Muscle of leg (tissue), 16 donors: ENCODE measurements around the gene SH2D2A. TPM values are rescaled to one million over a fixed set of nuclear protein-coding genes. Genes with fewer than 3 reads are reported as not detected.

Source experiments
- DNase-seq: peaks from one replicate; pipeline ENCODE4 v3.0.0; 2013
- H3K27ac ChIP-seq: one replicate; pipeline ENCODE4 v1.5.1; 2013; ENCODE audit warnings: mild to moderate bottlenecking, low read length, control low read depth
- H3K27me3 ChIP-seq: one replicate; pipeline ENCODE4 v1.6.1; 2013; ENCODE audit warnings: low read length; ENCODE audit not compliant: control insufficient read depth, insufficient read depth
- H3K36me3 ChIP-seq: one replicate; pipeline ENCODE4 v1.6.1; 2013; ENCODE audit warnings: low read length; ENCODE audit not compliant: control insufficient read depth, insufficient read depth
- H3K4me1 ChIP-seq: one replicate; pipeline ENCODE4 v1.6.1; 2013; ENCODE audit warnings: low read length; ENCODE audit not compliant: control insufficient read depth, insufficient read depth
- H3K4me3 ChIP-seq: one replicate; pipeline ENCODE4 v1.5.1; 2013; ENCODE audit warnings: low read length, control low read depth
- H3K9me3 ChIP-seq: replicated peaks from 2 replicates; pipeline ENCODE4 v1.6.1; 2013; ENCODE audit warnings: low read depth, low read length; ENCODE audit not compliant: control insufficient read depth
- WGBS: methylation state at CpG from one replicate; pipeline ENCODE4 v1.1.5; 2013; ENCODE audit warnings: missing lambda C conversion rate; ENCODE audit not compliant: insufficient coverage; 5-methylcytosine and 5-hydroxymethylcytosine counted together
- long read RNA-seq, 11 donors: transcript quantifications; one replicate each; lab custom pipeline, GENCODE V29; 2026
- polyA plus RNA-seq, 8 donors: library from polyadenylated mRNA; unstranded; fragments of 120-200 nt; gene quantifications; one replicate each; pipeline versions ENCODE4 v1.2.1 to v1.2.3, GENCODE V29; 2013; ENCODE audit warnings: inconsistent platforms in 1 of 8, low replicate concordance in 1 of 8; ENCODE audit not compliant: insufficient read length in 8 of 8, insufficient read depth in 1 of 8
- total RNA-seq: library from RNA; stranded (reverse); fragments of 120-200 nt; gene quantifications from one replicate; pipeline ENCODE4 v1.2.4, GENCODE V29; 2013

The SH2D2A gene
- total RNA-seq = 0.71 TPM
- polyA plus RNA-seq = 1 to 10 TPM in 4 of 8 donors, under 1 TPM in 4; 0.61 to 1.4 (median 0.98) TPM
- long read RNA-seq, donor 1 = 0 reads
- long read RNA-seq, donor 2 = 0 reads
- long read RNA-seq, donor 3 = 0 reads
- long read RNA-seq, donor 4 = 0 reads
- long read RNA-seq, donor 5 = 0 reads
- long read RNA-seq, donor 6 = 0 reads
- long read RNA-seq, donor 7 = 0 reads
- long read RNA-seq, donor 8 = 0 reads
- long read RNA-seq, donor 9, partial matches to known transcripts = 0 of 1 reads
- long read RNA-seq, donor 9, other reads (novel, unspliced or antisense) = 0 of 1 reads
- long read RNA-seq, donor 10 = 0 reads
- long read RNA-seq, donor 11 = 0 reads

DNA sequence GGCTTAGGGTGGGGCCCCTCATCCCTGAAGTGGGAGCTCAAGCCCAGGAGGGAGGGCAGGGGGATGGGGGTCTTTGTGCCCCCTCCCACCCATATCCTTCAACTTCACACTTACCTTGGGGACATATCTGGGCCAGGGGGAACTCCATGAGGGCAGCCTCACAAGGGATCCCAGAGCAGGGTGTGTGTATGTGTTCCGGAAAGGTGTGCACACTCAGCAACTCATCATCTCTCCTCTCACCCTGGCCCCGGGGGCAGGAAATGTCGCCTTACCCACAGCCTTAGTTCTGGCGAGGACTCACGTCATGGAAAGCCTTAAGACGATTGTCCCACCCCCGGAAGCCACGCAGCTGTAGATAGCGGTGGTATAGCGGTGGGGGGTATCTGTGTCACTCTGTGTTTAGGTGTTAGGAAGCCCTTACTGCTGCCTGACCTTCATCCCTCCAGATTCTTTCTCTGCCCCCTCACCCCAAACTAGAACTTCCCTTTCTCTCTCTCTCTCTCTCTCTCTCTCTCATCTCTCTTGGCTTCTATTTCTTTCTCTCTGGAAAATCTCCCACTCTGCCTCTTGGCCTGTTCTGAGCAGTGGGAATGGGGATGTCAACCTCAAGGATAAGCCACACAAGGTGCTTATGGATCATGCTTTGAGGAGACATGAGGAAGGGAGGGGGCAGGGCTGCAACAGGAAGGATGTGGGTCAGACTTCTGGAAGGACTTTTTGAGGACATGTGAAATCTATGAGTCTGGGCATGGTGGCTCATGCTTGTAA, at the start of gene SH2D2A:
Gene SH2D2A, minus strand, starts transcription at position 288 of the 768 bp plus-strand sequence. Its CDS starts 140 bp downstream, at position 148.
- Histone ChIP-seq H3K27ac (peak within 1 kb of the TSS; percentile 23), H3K36me3 (no peaks in the 10 kb centered on the region), H3K4me3 (peak within 1 kb of the TSS; percentile 4), H3K27me3 (peaks cover 23% of the 10 kb centered on the region), H3K4me1 (peaks cover 43% of the 10 kb centered on the region), H3K9me3 (no peaks in the 10 kb centered on the region)
- WGBS = 100% methylated on average over 1 of the region's 10 CpGs
- peak; percentile 77 for DNase-seq

GRCh38 chr1:156865865-156866248, 49.2 kb upstream of the SH2D2A start:
- peaks cover 16% of the 10 kb centered on the region for H3K4me1 ChIP-seq
- no peaks in the 10 kb centered on the region for H3K9me3 ChIP-seq
- peaks cover 41% of the 10 kb centered on the region for H3K27me3 ChIP-seq
- no peak overlapping the region for H3K4me3 ChIP-seq
- WGBS = no CpG with 5 or more reads among the region's 4 CpGs
- no peak overlapping the region for H3K27ac ChIP-seq
- H3K36me3 ChIP-seq = no peaks in the 10 kb centered on the region
- DNase-seq = no peak

GRCh38 chr1:156865258-156865657, 48.6 kb upstream of the SH2D2A start:
- peaks cover 21% of the 10 kb centered on the region for H3K4me1 ChIP-seq
- no peak overlapping the region for H3K27ac ChIP-seq
- peaks cover 47% of the 10 kb centered on the region for H3K27me3 ChIP-seq
- H3K4me3 ChIP-seq = no peak overlapping the region
- H3K9me3 ChIP-seq = no peaks in the 10 kb centered on the region
- 64% methylated on average over 5 of the region's 9 CpGs for WGBS
- DNase-seq = no peak
- H3K36me3 ChIP-seq = no peaks in the 10 kb centered on the region

DNA sequence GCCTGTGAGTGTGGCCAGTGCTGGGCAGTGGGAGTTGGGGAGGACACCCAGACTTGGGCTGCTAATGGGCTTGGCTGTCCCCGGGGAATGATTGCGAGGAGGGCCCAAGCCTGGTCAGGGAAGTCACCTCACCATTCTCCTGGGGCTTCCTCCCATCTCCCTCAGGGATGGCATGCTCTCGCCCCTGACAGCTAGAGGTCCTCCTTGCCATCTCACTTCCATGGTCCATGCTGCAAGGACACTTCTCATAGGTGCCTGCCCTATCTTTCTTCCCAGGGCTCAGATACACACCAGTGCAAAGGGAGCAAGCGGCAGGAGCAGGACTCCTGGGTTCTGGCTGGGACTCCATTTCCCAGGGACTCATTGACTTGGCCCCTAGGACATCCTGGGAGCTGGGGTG, 48.1 kb upstream of the SH2D2A start:
- 67% methylated on average over 1 of the region's 4 CpGs for WGBS
- H3K27ac ChIP-seq = no peak overlapping the region
- peaks cover 51% of the 10 kb centered on the region for H3K27me3 ChIP-seq

GRCh38 chr1:156863631-156864030, 47.0 kb upstream of the SH2D2A start:
- no peaks in the 10 kb centered on the region for H3K9me3 ChIP-seq
- H3K4me3 ChIP-seq = no peak overlapping the region
- DNase-seq = no peak
- peaks cover 63% of the 10 kb centered on the region for H3K27me3 ChIP-seq
- no peak overlapping the region for H3K27ac ChIP-seq
- 58% methylated on average over 7 of the region's 7 CpGs for WGBS
- H3K4me1 ChIP-seq = peaks cover 37% of the 10 kb centered on the region
- H3K36me3 ChIP-seq = no peaks in the 10 kb centered on the region

More for the DNA sequence above, 48.1 kb upstream of the SH2D2A start:
- DNase-seq = no peak
- Histone ChIP-seq H3K4me3 (no peak overlapping the region), H3K36me3 (no peaks in the 10 kb centered on the region), H3K9me3 (no peaks in the 10 kb centered on the region), H3K4me1 (peaks cover 26% of the 10 kb centered on the region)

GRCh38 chr1:156862997-156863599, 46.5 kb upstream of the SH2D2A start:
- H3K4me1 ChIP-seq = peaks cover 43% of the 10 kb centered on the region
- 63% methylated on average over 8 of the region's 10 CpGs for WGBS
- H3K4me3 ChIP-seq = no peak overlapping the region
- H3K36me3 ChIP-seq = no peaks in the 10 kb centered on the region
- no peaks in the 10 kb centered on the region for H3K9me3 ChIP-seq
- peaks cover 68% of the 10 kb centered on the region for H3K27me3 ChIP-seq
- no peak for DNase-seq
- no peak overlapping the region for H3K27ac ChIP-seq

DNA sequence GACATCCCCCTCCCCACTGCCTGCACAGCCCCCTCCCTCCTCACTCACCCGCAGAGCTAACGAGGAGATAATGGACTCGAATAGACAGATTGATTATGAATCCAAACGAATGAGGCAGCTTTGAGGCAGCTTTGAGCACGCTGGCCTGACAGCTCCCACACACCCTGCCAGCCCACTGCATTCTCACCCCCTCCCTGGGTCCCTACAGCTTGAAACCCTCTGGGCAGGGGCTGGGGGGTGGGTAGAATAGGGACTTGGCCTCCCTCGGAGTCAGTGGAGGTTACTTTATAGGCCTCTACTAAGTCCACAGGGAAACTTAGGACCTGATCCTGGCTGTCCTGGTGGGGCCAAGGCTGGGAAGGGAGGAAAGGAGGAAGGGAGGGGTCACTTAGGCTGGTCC, 45.9 kb upstream of the SH2D2A start:
- Histone ChIP-seq H3K4me1 (peaks cover 45% of the 10 kb centered on the region), H3K27ac (no peak overlapping the region), H3K27me3 (peaks cover 74% of the 10 kb centered on the region), H3K4me3 (no peak overlapping the region), H3K9me3 (no peaks in the 10 kb centered on the region), H3K36me3 (no peaks in the 10 kb centered on the region)
- WGBS = no CpG with 5 or more reads among the region's 6 CpGs
- no peak for DNase-seq

- peak within 1 kb of the TSS; percentile 51 for H3K27ac ChIP-seq
- DNase-seq = peak; percentile 72
Measured at GRCh38 chr1:156860628-156861423, 44.2 kb upstream of the SH2D2A start, which contains the start of gene NTRK1. NTRK1 (plus strand) TSS chr1:156860865; CDS start chr1:156860935, 70 bp downstream.

GRCh38 chr1:156860113-156860627, 43.5 kb upstream of the SH2D2A start:
- Histone ChIP-seq H3K36me3 (no peaks in the 10 kb centered on the region), H3K27ac (peak overlapping the region; percentile 51), H3K27me3 (peaks cover 86% of the 10 kb centered on the region), H3K9me3 (no peaks in the 10 kb centered on the region), H3K4me3 (peak overlapping the region; percentile 36), H3K4me1 (peaks cover 39% of the 10 kb centered on the region)
- 0% methylated on average over 34 of the region's 35 CpGs for WGBS
- DNase-seq = peak; percentile 63

More at GRCh38 chr1:156860628-156861423, 44.2 kb upstream of the SH2D2A start, which contains the start of gene NTRK1:
- H3K36me3 ChIP-seq = no peaks in the 10 kb centered on the region
- H3K27me3 ChIP-seq = peaks cover 86% of the 10 kb centered on the region
- peaks cover 39% of the 10 kb centered on the region for H3K4me1 ChIP-seq
- H3K9me3 ChIP-seq = no peaks in the 10 kb centered on the region
- 4% methylated on average over 66 of the region's 69 CpGs for WGBS
- peak within 1 kb of the TSS; percentile 36 for H3K4me3 ChIP-seq
